Muscle of leg (tissue), 11 donors: Measurements from ENCODE around the gene CHD1L. TPM values are rescaled to one million over a fixed set of nuclear protein-coding genes. Genes with fewer than 3 reads are reported as not detected.

Experiments
- DNase-seq: peaks from one replicate; pipeline ENCODE4 v3.0.0; 2013
- H3K27ac ChIP-seq: one replicate; pipeline ENCODE4 v1.5.1; 2013; ENCODE audit warnings: mild to moderate bottlenecking, low read length, control low read depth
- H3K27me3 ChIP-seq: one replicate; pipeline ENCODE4 v1.6.1; 2013; ENCODE audit warnings: low read length; ENCODE audit not compliant: control insufficient read depth, insufficient read depth
- H3K36me3 ChIP-seq: one replicate; pipeline ENCODE4 v1.6.1; 2013; ENCODE audit warnings: low read length; ENCODE audit not compliant: control insufficient read depth, insufficient read depth
- H3K4me1 ChIP-seq: one replicate; pipeline ENCODE4 v1.6.1; 2013; ENCODE audit warnings: low read length; ENCODE audit not compliant: control insufficient read depth, insufficient read depth
- H3K4me3 ChIP-seq: one replicate; pipeline ENCODE4 v1.5.1; 2013; ENCODE audit warnings: low read length, control low read depth
- H3K9me3 ChIP-seq: replicated peaks from 2 replicates; pipeline ENCODE4 v1.6.1; 2013; ENCODE audit warnings: low read depth, low read length; ENCODE audit not compliant: control insufficient read depth
- WGBS: methylation state at CpG from one replicate; pipeline ENCODE4 v1.1.5; 2013; ENCODE audit warnings: missing lambda C conversion rate; ENCODE audit not compliant: insufficient coverage; 5-methylcytosine and 5-hydroxymethylcytosine counted together
- polyA plus RNA-seq, 8 donors: library from polyadenylated mRNA; unstranded; fragments of 120-200 nt; gene quantifications; one replicate each; pipeline versions ENCODE4 v1.2.1 to v1.2.3, GENCODE V29; 2013; ENCODE audit warnings: inconsistent platforms in 1 of 8, low replicate concordance in 1 of 8; ENCODE audit not compliant: insufficient read length in 8 of 8, insufficient read depth in 1 of 8
- total RNA-seq: library from RNA; stranded (reverse); fragments of 120-200 nt; gene quantifications from one replicate; pipeline ENCODE4 v1.2.4, GENCODE V29; 2013

The CHD1L gene
- total and polyA plus RNA-seq, 9 donors, result 18.6 to 26.8 (median 22.0) TPM

DNA sequence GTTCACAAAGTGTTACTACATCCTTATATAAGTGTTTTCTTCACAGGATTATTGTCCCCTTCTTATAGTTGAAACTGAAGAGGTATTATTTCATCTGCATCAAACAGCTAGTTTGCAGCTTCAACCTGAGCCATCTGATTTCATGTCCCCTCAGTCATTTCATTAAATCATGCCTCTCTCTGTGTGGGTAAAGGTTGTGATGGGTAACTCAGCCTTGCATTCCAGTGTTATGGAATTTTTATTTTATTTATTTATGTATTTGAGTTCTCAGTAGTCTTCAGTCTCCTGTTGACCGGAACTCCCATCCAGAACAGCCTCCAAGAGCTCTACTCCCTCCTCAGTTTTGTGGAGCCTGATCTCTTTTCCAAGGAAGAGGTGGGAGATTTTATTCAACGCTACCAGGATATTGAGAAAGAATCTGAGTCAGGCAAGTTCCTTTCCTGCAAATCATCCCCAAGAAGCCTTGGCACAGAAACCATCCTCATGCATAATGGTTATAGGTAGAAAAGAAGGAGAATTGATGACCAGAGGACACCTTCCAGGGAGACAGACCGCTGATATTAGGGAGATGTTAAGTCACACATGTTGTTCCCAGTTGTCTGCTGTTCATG lies 21.8 kb downstream of the CHD1L start:
- H3K27me3 ChIP-seq, result no peaks in the 10 kb centered on the region
- H3K4me3 ChIP-seq, result no peak overlapping the region
- no peaks in the 10 kb centered on the region for H3K4me1 ChIP-seq
- H3K9me3 ChIP-seq, result no peaks in the 10 kb centered on the region
- DNase-seq, result no peak
- H3K36me3 ChIP-seq, result peaks cover 28% of the 10 kb centered on the region
- WGBS, result 60% methylated on average over 1 of the region's 3 CpGs
- H3K27ac ChIP-seq, result no peak overlapping the region

DNA sequence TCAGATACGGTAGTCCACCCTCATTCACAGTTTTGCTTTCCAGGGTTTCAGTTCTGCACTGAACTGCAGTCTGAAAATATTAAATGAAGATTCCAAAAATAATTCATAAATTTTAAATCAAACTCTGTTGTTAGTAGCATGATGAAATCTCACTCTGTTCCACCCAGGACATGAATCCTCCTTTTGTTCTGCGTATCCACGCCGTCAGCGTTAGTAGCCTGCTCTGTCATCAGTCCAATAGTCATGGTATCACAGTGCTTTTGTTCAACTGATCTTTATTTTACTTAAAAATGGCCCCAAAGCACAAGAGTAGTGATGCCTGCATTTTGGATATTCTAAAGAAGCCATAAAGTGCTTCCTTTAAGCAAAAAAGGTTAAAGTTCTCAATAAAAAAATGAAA lies 23.9 kb downstream of the CHD1L start:
- 90% methylated on average over 4 of the region's 5 CpGs for WGBS
- H3K4me1 ChIP-seq, result no peaks in the 10 kb centered on the region
- no peak overlapping the region for H3K4me3 ChIP-seq
- no peak overlapping the region for H3K27ac ChIP-seq
- no peak for DNase-seq
- H3K36me3 ChIP-seq, result peaks cover 29% of the 10 kb centered on the region
- no peaks in the 10 kb centered on the region for H3K9me3 ChIP-seq
- no peaks in the 10 kb centered on the region for H3K27me3 ChIP-seq

DNA sequence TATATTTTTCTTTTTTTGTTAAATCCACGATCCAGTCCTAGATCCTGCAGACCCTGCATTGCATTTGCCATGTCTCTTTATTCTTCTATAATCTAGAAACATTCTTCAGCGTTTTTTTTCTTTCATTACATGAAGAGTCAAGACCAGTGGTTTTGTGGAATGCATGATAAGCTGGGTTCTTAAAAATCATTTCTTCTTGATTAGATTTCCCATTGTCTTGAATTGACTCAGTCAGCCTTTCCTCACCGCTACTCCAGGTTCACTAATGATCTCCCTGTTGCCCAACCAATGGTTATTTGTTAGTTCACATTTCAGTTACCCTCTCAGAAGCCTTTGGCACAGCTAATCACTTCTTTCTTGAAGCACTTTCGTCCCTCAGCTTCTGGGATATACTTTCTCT lies 25.2 kb downstream of the CHD1L start:
- no peak for DNase-seq
- WGBS, result 77% methylated on average over 1 of the region's 4 CpGs
- peaks cover 31% of the 10 kb centered on the region for H3K36me3 ChIP-seq
- no peaks in the 10 kb centered on the region for H3K9me3 ChIP-seq
- H3K4me1 ChIP-seq, result no peaks in the 10 kb centered on the region
- H3K4me3 ChIP-seq, result no peak overlapping the region
- no peaks in the 10 kb centered on the region for H3K27me3 ChIP-seq
- no peak overlapping the region for H3K27ac ChIP-seq

DNA sequence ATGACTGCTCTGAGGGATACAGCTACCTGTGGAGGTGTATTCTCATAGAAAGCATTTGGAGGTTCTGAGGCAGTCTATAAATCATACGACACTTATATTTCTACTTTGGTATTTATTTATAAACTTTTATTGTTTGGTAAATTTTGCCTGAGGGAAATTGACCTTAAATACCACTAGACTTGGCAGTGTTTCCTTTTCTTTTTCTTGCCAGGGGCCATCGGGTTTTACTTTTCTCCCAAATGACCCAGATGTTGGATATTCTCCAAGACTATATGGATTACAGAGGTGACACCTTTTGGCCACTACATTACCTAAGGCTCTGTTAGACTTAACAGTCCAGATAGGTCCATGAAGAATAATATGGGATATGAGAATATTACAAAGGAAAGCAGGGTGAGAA lies 28.2 kb downstream of the CHD1L start:
- H3K27me3 ChIP-seq, result no peaks in the 10 kb centered on the region
- H3K36me3 ChIP-seq, result peaks cover 32% of the 10 kb centered on the region
- WGBS, result no CpG with 5 or more reads among the region's 2 CpGs
- DNase-seq, result no peak
- H3K27ac ChIP-seq, result no peak overlapping the region
- no peaks in the 10 kb centered on the region for H3K4me1 ChIP-seq
- no peaks in the 10 kb centered on the region for H3K9me3 ChIP-seq
- no peak overlapping the region for H3K4me3 ChIP-seq

DNA sequence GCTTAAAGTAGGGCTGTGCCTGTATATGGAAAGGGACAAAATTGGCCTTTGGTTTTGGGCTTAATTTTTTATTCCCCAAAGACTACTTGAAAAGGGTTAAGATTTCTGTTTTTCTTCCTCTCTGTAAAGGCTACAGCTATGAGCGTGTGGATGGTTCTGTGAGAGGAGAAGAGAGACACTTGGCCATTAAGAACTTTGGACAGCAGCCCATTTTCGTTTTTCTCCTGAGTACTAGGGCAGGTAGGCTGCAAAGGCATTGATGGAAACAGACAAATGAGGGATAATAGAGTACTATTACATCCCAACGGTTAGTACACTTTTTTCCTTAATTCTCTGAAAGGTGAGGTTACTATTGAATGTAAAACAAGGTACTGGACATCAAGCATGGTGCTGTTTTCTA lies 29.6 kb downstream of the CHD1L start:
- no peak for DNase-seq
- WGBS, result no CpG with 5 or more reads among the region's 3 CpGs
- Histone ChIP-seq H3K27me3 (no peaks in the 10 kb centered on the region), H3K4me3 (no peak overlapping the region), H3K27ac (no peak overlapping the region), H3K9me3 (no peaks in the 10 kb centered on the region), H3K36me3 (peaks cover 38% of the 10 kb centered on the region), H3K4me1 (no peaks in the 10 kb centered on the region)

DNA sequence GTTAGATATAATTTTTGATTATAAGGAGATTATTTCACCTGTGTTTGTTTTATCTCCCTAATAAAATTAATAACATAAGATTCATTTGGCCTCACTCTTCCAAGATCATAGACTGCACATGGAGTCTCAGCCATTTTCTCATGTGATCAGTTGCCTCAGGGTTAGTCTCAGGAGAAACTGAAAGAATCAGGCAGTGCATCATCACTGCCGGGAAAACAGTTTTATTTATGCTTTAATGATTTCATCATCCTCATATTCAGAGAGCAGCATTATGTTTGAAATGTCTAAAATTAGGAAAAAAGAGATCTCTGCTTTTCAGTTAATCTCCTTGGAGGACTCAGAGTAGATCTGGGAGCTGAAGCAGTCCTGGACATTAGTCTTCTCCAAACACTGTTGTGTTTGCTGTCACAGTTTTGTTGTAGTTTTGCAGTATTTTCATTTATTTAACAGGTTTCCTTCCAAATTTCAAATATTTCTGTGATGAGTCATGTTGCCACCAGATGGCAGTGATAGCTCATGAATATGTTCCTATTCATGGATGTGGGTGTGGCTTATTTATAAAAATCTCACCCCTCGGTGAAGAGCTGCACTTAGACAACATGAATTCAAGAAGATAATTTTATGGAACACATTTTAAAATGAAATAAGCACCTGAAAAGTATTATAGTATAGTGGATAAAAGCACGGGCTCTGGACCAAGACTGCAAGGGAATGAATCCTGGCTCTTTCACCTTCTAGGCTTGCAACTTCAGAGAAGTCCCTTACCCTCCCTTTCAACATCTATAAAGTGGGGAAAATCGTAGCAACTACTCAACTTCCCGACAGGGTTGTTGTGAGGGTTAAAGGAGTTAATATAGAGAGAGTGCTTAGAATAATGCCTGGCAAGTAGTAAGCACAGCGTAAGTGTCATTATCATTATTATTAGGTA lies 31.2 kb downstream of the CHD1L start:
- WGBS, result no CpG with 5 or more reads among the region's 6 CpGs
- Histone ChIP-seq H3K27ac (no peak overlapping the region), H3K9me3 (no peaks in the 10 kb centered on the region), H3K4me3 (no peak overlapping the region), H3K36me3 (peaks cover 31% of the 10 kb centered on the region), H3K27me3 (no peaks in the 10 kb centered on the region), H3K4me1 (no peaks in the 10 kb centered on the region)
- DNase-seq, result peak; percentile 82

- Histone ChIP-seq H3K4me3 (no peak overlapping the region), H3K27me3 (no peaks in the 10 kb centered on the region), H3K27ac (no peak overlapping the region), H3K4me1 (no peaks in the 10 kb centered on the region), H3K9me3 (no peaks in the 10 kb centered on the region), H3K36me3 (peaks cover 43% of the 10 kb centered on the region)
- no peak for DNase-seq
- WGBS, result 89% methylated on average over 3 of the region's 5 CpGs
Observed at GRCh38 chr1:147281950-147282349, 39.5 kb downstream of the CHD1L start.

GRCh38 chr1:147283011-147283410 lies 40.5 kb downstream of the CHD1L start:
- no CpG with 5 or more reads among the region's 1 CpG for WGBS

GRCh38 chr1:147287133-147287865 lies 44.8 kb downstream of the CHD1L start:
- Histone ChIP-seq H3K4me1 (no peaks in the 10 kb centered on the region), H3K27ac (no peak overlapping the region), H3K9me3 (no peaks in the 10 kb centered on the region), H3K36me3 (peaks cover 58% of the 10 kb centered on the region), H3K4me3 (no peak overlapping the region), H3K27me3 (no peaks in the 10 kb centered on the region)
- 89% methylated on average over 4 of the region's 8 CpGs for WGBS
- DNase-seq, result no peak

More at GRCh38 chr1:147283011-147283410, 40.5 kb downstream of the CHD1L start:
- no peak overlapping the region for H3K4me3 ChIP-seq
- no peak for DNase-seq
- peaks cover 43% of the 10 kb centered on the region for H3K36me3 ChIP-seq
- H3K27ac ChIP-seq, result no peak overlapping the region
- H3K9me3 ChIP-seq, result no peaks in the 10 kb centered on the region
- no peaks in the 10 kb centered on the region for H3K4me1 ChIP-seq
- H3K27me3 ChIP-seq, result no peaks in the 10 kb centered on the region

DNA sequence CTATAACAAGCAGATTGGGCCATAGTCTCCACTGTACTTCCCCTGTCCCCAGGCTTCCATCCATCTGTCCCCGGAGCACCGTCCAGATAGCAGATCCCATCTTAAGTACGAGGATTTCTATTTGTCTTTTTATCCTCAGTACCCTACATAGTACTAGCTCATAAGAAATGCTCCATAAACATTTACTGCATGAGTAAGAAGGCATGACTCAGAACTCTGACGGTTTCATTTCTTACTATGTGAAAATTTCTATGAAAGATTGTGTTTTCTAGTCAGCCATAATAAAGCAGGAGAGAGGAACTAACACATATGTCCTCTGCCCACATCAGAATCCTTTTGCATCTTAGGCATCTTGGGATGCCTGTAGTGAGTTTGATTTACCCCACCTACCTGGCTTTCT lies 49.5 kb downstream of the CHD1L start:
- H3K9me3 ChIP-seq, result no peaks in the 10 kb centered on the region
- H3K36me3 ChIP-seq, result peaks cover 71% of the 10 kb centered on the region
- H3K27ac ChIP-seq, result no peak overlapping the region
- H3K4me3 ChIP-seq, result no peak overlapping the region
- no CpG with 5 or more reads among the region's 4 CpGs for WGBS
- no peaks in the 10 kb centered on the region for H3K4me1 ChIP-seq
- no peak for DNase-seq
- H3K27me3 ChIP-seq, result no peaks in the 10 kb centered on the region
